Right renal cortex interstitium (tissue), 3 donors: ENCODE measurements around the gene SCCPDH. TPM values are rescaled to one million over a fixed set of nuclear protein-coding genes. Genes with fewer than 3 reads are reported as not detected.
"Not testable (repeated sequence)": the region's sequence is repeated elsewhere in the genome, so short reads cannot be mapped to it uniquely, and the experiment has no call there.

Experiments used
- DNase-seq, 3 donors: peaks; one replicate each; pipeline ENCODE4 v3.0.0-alpha.2; 2013; ENCODE audit warnings: low read depth in 3 of 3, low spot score in 2 of 3
- polyA plus RNA-seq, 3 donors: library from polyadenylated mRNA; unstranded; fragments of 120-200 nt; gene quantifications; one replicate each; pipeline ENCODE4 v1.2.1, GENCODE V29; 2013; ENCODE audit not compliant: insufficient read length in 3 of 3

SCCPDH gene, protein sequence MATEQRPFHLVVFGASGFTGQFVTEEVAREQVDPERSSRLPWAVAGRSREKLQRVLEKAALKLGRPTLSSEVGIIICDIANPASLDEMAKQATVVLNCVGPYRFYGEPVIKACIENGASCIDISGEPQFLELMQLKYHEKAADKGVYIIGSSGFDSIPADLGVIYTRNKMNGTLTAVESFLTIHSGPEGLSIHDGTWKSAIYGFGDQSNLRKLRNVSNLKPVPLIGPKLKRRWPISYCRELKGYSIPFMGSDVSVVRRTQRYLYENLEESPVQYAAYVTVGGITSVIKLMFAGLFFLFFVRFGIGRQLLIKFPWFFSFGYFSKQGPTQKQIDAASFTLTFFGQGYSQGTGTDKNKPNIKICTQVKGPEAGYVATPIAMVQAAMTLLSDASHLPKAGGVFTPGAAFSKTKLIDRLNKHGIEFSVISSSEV
- polyA plus RNA-seq, result 10 to 100 TPM; 56.5 to 59.1 (median 58.0) TPM

GRCh38 chr1:246724016-246724730 is at the start of gene SCCPDH:
TSS of gene SCCPDH (plus strand) at chr1:246724409. CDS start at chr1:246724423, 14 bp downstream.
- peak; percentile 27 to 65 (median 62) for DNase-seq

- no peak for DNase-seq
Measured at GRCh38 chr1:246677842-246678241, 46.4 kb upstream of the SCCPDH start.

DNA sequence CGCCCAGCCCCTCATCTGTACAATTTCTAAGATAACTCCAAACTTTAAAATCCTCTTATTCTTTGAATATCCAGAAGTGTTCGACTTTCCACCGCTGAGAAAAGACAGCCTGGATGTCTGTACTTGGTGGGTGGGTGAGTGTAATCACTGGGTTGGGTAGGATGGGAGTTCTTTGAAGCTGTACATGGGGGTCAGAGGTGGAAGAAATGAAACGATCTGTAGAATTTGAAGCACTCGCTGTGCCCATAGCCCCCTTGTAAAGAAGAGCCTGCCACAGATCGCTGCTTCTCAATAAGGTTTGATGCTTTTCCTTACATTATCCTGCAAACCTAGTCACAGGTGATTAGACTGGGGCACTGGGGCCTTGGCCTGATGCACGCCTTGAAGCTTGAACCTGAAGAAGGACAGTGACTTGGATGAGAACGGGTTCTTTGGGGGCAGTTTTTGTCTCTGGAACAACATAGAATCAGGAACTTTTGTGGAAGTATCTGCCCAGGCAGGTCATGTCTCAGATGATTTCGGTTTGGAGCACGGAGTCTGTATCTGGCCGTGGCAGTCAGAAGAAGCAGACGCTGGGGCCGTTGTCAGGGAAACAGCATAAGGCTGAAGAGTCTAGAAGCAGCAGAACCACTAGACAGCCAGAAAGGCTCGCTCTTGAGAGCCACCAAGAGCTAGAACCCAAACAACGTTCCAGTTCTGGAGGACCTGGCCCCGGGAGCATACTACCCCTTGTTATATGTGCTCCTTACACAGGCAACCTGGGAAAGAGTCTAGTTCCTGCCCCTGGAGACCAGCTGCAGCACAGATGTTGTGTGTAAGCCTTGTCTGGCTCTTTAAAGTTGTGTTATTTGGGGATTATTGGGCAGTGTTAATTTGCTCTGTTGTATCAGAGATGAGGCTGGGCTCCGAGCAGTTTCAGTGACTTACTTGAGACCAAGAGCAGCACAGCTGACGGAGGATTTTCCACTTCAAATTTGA is 45.1 kb upstream of the SCCPDH start:
- no peak for DNase-seq

DNA sequence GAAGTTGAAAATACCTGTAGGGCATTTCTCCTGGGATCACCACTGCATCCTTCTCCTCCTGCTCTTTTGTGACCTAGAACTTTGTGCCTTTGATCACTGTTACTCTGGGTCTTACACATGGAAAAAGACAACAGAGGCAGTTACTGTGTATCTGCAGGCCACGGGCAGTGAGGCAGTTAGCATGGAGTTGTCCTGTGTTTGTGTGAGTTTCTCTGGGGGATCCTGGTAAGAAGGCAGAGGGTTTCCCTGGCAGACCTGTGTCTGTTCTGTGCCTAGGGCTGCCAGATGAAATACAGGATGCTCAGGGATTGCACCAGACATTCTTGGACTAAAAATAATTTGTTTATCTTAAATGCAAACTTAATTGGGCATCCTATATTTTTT is 44.4 kb upstream of the SCCPDH start:
- DNase-seq, result no peak

GRCh38 chr1:246680190-246680589 is 44.0 kb upstream of the SCCPDH start:
- no peak for DNase-seq

GRCh38 chr1:246680696-246681130 is 43.5 kb upstream of the SCCPDH start:
- no peak for DNase-seq

DNA sequence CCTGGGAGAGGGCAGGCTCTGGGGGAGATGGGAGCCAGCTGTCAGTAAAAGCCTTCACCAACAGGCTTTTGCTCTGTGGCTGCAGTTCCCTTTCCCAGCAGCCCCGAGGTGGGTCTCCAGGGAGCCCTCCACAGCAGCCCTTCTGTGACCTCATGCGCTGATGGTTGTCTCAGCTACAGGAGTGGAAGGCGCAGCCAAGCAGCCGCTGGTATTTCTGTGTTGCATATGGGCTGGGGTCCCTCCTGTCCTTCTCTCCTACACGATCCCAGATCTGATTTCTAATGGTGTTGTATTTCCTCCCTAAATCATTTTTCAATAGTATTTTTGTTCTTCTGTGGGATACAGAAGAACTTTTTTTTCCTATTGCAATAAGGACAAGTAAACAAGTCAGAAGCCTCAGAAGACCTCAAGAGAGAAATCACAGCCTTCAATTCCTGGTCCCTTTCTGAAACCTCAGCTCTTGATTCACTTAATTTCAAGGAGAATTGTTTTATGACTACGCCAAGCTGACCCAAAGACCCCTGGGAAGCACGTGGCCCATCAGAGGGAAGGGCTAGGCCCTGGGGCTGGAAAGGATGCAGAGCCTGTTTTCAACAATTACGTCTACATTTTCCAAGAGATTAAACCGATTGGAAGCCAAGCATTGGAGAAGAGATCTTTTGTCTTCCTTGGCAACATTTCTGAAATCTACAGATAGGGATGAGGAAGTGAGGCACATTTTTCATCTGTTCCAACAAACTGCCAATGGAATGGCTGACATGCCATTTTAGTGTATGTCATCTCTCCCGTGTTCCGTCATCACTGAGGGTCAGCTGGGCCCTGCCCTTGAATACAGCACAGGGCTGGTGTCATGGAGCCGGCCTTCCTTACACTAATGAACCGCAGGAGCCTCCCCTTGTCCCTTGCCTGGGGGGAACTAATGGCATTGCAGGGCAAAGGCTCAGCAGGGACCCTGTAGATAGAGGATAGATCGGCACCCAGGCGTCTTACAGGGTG is 42.0 kb upstream of the SCCPDH start:
- no peak for DNase-seq

DNA sequence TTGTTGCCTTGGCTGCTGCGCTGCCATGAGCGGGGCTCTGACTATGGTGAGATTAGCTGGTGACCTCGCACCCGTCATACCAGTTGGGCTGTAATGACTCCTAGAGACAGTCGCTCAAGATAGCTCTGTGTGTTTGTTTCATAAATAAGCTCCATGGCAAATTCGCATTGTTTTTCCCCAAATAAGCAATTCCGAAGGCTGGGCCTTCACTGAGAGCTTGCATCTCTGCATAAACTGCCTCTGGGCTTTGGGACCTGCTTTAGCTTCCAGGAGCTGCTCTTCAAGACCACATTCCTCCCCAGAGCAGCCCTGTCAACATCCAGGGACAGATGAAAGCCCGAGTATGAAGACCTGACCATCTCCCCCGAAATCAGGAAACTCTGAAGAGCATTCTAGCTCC is 40.7 kb upstream of the SCCPDH start:
- no peak for DNase-seq

- DNase-seq, result no peak
Measured at GRCh38 chr1:246687002-246687401, 37.2 kb upstream of the SCCPDH start.

GRCh38 chr1:246689409-246690008 is 34.7 kb upstream of the SCCPDH start:
- no peak for DNase-seq

DNA sequence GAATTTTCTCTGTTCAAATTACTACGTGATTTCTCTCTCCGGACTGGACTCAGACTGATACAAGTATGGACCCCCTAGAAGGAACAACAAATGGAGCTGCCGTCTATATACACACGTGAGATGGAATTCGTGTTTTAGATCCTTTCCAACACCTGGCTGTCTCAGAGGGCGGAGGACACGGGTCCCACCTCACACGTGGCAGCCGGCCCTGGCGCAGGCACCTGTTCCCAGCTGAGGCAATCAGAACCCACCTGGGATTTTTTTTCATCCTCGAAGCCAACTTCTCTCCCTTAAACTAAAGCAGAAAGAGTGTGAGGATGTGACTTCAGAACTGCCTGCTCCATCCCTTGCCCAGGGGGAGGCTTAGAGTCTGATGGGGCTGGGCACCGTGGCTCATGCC is 34.1 kb upstream of the SCCPDH start:
- no peak for DNase-seq

GRCh38 chr1:246691622-246692495 is 32.4 kb upstream of the SCCPDH start:
- no peak for DNase-seq

- not testable (repeated sequence) for DNase-seq
Measured at GRCh38 chr1:246694213-246694895, 29.9 kb upstream of the SCCPDH start.

- no peak for DNase-seq
Measured at GRCh38 chr1:246695136-246695535, 29.1 kb upstream of the SCCPDH start.

DNA sequence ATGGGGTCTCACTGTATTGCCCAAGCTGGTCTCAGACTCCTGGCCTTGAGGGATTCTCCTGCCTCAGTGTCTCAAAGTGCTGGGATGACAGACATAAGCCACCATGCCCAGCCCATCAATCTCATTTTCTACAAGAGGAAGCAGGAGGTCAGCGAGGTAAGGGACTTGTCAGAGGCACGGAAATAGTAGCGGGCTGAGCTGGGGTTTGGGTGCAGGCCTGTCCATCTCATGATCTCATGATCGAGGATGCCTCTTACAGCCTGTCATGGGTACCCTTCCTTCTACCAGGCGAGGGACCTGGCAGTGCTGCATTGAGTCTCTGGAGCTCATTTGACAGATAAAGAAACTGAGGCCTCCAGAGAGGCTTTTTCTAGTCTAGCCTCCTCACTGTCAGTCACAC is 28.5 kb upstream of the SCCPDH start:
- no peak for DNase-seq

DNA sequence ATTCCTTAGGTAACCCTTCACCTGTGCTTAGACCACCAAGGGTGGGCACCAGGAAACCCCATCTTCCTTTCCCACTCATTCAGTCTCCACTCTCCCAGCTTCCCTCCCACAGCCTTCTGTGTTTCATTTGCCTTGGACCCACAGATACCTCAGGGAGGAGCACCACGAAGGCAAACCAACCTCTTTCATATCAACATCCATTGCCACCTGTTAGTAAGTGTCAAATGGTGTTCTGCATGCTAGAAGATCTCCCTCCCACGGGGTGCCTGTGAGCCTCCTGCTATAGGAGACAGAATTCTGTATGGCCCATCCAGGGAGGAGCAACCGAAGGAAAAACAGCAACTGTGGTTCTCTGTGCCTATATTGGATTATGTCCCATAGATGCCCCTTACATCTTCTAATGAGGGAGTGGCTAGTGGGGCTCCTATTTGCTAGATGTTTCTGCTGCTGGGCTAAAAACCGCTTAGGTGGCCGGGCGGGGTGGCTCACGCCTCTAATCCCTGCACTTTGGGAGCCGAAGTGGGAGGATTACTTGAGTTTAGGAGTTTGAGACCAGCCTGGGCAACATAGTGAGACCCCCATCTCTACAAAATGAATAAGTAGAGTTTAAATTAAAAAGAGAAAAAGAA is 25.6 kb upstream of the SCCPDH start:
- DNase-seq, result no peak

- no peak for DNase-seq
Measured at GRCh38 chr1:246699095-246699735, 25.0 kb upstream of the SCCPDH start.
